Fibroblast of villous mesenchyme (primary cell): ENCODE data around the gene IFNA1. TPM values are rescaled to one million over a fixed set of nuclear protein-coding genes. Genes with fewer than 3 reads are reported as not detected.
"Not testable (repeated sequence)": the region's sequence is repeated elsewhere in the genome, so short reads cannot be mapped to it uniquely, and the experiment has no call there.

Source experiments
- DNase-seq: peaks from one replicate; pipeline ENCODE4 v3.0.0-alpha.2; 2010; ENCODE audit warnings: low read depth
- H3K4me3 ChIP-seq: 2 replicates; pipeline ENCODE4 v1.5.1; 2011; ENCODE audit warnings: low read depth, mild to moderate bottlenecking, low read length
- total RNA-seq: library from RNA; depleted of rRNA; stranded (reverse); fragments of >200 nt; gene quantifications from 2 replicates; pipeline ENCODE4 v1.2.3, GENCODE V29; 2012
- TF ChIP-seq, protein P1 (sequence below): IDR thresholded peaks from 2 replicates; pipeline ENCODE4 v1.5.1; 2012; ENCODE audit warnings: low read depth, mild to moderate bottlenecking, low read length; ENCODE audit not compliant: insufficient read depth

Gene IFNA1
- total RNA-seq, 1 donor = not detected

GRCh38 chr9:21443849-21444625 lies 3.8 kb downstream of the IFNA1 start:
- TF ChIP-seq, protein P1, sequence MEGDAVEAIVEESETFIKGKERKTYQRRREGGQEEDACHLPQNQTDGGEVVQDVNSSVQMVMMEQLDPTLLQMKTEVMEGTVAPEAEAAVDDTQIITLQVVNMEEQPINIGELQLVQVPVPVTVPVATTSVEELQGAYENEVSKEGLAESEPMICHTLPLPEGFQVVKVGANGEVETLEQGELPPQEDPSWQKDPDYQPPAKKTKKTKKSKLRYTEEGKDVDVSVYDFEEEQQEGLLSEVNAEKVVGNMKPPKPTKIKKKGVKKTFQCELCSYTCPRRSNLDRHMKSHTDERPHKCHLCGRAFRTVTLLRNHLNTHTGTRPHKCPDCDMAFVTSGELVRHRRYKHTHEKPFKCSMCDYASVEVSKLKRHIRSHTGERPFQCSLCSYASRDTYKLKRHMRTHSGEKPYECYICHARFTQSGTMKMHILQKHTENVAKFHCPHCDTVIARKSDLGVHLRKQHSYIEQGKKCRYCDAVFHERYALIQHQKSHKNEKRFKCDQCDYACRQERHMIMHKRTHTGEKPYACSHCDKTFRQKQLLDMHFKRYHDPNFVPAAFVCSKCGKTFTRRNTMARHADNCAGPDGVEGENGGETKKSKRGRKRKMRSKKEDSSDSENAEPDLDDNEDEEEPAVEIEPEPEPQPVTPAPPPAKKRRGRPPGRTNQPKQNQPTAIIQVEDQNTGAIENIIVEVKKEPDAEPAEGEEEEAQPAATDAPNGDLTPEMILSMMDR = no peak
- H3K4me3 ChIP-seq = no peak overlapping the region
- DNase-seq = no peak

GRCh38 chr9:21449312-21449711 lies 9.1 kb downstream of the IFNA1 start:
- not testable (repeated sequence) for DNase-seq, H3K4me3 ChIP-seq

DNA sequence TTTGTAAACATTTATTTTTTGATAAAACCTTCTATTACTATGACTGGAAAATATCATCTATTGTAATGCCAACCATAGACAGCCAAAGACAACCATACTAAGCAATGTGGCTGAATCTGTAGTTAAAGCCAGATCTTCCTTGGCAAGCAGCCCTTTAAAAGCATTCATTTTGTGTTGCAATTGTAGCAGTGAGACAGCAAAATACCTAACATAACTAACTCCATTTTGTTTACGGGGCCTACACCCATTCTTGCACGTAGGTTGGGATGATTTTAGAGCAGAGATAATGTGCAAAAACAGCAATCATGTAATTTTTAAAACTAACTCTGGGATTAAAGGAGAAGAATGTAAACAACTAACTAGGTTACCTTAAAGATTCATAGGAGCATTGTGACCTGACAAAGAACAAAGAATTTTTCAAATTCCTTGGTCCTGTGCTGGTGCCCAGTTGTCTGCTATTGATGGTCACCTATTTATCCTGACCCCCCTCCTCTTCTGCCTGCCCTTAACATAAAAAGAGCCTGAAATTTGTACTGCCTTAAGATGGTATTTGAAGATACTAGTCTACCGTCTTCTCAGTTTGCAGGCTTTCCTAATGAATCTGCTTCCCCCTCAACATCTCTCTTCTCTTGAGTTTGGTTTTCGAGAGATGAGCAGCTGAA lies 10.6 kb downstream of the IFNA1 start:
- peak; percentile 75 for DNase-seq
- TF ChIP-seq, protein P1 = no peak
- H3K4me3 ChIP-seq = no peak overlapping the region

GRCh38 chr9:21452681-21453080 lies 12.4 kb downstream of the IFNA1 start:
- no peak overlapping the region for H3K4me3 ChIP-seq
- DNase-seq = no peak
- TF ChIP-seq, protein P1 = no peak

DNA sequence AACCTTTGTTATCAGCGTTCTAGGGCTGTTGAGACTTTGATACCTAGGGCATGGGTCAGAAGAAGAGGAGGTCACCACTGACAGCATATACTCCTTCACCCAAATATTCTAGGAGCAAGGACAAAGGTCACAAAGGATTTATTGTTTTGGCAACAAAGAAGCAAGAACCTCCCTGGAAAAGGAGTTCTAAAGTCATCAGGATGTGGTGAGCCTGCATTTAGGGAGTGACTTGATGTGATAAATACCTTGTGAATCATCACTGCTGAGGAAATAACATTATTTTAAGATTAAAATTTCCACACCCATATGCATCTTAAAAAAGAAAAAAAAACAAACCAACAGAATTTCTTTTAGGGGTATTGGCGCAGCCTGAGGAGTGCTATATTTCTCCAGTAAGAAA lies 13.9 kb downstream of the IFNA1 start:
- peak; percentile 61 for DNase-seq
- no peak overlapping the region for H3K4me3 ChIP-seq
- TF ChIP-seq, protein P1 = no peak

GRCh38 chr9:21455320-21455719 lies 15.1 kb downstream of the IFNA1 start:
- DNase-seq = peak; percentile 54
- TF ChIP-seq, protein P1 = peak; percentile 83
- no peak overlapping the region for H3K4me3 ChIP-seq

DNA sequence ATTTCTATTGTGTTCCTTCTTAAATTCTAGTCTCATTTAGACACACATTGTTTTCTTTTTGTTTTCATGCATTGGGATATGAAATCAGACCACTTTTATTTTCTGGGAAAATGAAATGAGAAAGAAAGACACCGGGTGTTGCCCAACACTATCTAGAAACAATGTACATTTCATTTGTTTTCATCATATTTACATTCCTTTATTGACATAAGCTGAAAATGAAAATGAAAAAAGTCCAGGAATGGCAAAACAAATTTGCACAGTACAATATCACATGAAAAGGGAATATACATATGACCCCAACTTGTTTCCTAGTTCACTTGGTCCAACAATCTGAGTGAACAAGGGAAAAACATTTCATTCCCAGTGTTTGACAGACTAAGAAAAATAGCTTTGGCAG lies 21.1 kb downstream of the IFNA1 start:
- TF ChIP-seq, protein P1 = no peak
- H3K4me3 ChIP-seq = no peak overlapping the region
- peak; percentile 18 for DNase-seq
